GM19452 (cell line): ENCODE measurements around the gene MAT2A.
A peak's percentile ranks its signal among the peaks of the same experiment; 100 is the strongest.
"Not testable (repeated sequence)": the region's sequence is repeated elsewhere in the genome, so short reads cannot be mapped to it uniquely, and the experiment has no call there.

Experiments used
- ATAC-seq: cut with Tn5 transposase; IDR thresholded peaks from one replicate; pipeline ENCODE4 v1.9.1; 2021; ENCODE audit not compliant: unreplicated experiment

Gene MAT2A

GRCh38 chr2:85578243-85579180 is 39.5 kb downstream of the MAT2A start:
- ATAC-seq: no peak

GRCh38 chr2:85579266-85579935 is 40.4 kb downstream of the MAT2A start:
- ATAC-seq: no peak

DNA sequence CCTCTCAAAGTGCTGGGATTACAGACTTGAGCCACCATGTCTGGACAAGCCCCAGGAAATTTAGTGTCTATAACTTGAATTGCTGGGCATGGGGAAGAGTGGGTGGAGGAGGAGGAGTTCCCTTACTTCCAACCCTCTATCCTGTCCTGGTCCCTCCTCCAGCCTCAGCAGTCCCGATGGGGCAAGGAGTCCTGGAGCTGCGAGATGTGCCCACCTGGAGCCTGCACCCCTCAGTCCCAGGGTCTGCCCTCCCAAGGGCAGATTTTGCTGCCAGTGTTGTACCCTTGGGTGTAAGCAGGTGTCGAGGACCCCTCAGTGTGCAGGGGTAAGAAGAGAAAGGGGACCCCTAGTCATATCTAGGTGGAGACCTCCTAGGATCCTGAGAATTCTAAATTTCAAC is 41.2 kb downstream of the MAT2A start:
- no peak for ATAC-seq

DNA sequence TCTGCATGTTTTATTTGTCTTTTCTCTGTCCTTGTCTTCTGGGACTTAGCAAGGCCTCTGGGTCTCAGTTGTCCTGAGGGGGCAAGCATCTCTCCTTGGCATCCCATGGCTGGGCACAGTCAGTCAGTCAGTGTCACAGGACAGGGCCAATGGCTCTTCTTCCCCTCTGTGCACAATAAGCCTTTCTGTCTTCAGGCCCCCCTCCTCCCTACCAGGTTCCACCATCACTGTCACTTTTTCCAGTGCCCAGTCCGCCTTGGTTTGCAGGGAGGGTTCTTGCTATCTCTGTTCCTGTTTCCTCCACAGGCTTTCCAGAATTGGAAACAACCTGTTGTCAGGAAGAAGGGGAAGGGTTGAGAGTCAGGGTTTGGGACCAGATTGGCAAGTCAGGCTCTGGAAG is 43.5 kb downstream of the MAT2A start:
- no peak for ATAC-seq

- ATAC-seq: no peak
Measured at GRCh38 chr2:85583667-85584353, 44.8 kb downstream of the MAT2A start.

- ATAC-seq: peak; percentile 61
Measured at GRCh38 chr2:85584354-85584856, 45.4 kb downstream of the MAT2A start, which contains the start of gene VAMP5. Gene VAMP5 (plus strand): TSS chr2:85584431. CDS start chr2:85584491, 60 bp downstream.

GRCh38 chr2:85584857-85585780 is 46.2 kb downstream of the MAT2A start:
- ATAC-seq: peak; percentile 45

GRCh38 chr2:85585781-85586105 is 46.8 kb downstream of the MAT2A start:
- ATAC-seq: no peak

GRCh38 chr2:85588236-85588635 is 49.3 kb downstream of the MAT2A start:
- ATAC-seq: no peak

GRCh38 chr2:85588645-85589044 is 49.7 kb downstream of the MAT2A start:
- ATAC-seq: no peak

DNA sequence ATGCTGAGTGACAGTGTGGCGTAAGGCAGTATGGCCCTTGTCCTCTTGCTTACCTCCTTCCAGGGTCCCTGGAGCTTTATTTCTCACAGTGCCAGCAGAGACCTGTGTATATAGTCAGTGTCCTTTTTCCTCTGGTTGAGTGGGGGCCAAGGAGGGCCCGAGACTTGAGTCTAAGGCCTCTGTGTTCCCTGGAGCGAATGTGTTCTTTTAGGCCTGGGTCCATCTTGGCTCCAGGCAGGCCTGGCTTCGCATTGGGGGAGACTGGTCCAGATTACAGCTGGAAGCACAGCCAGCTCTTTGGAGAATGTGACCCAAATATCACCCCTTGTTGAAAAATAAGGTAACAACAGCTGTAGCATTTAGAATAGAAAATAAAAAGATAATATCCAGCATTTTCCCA is 50.2 kb downstream of the MAT2A start:
- ATAC-seq: no peak

- ATAC-seq: no peak
Measured at GRCh38 chr2:85589982-85590791, 51.2 kb downstream of the MAT2A start.

- no peak for ATAC-seq
Measured at GRCh38 chr2:85590950-85591349, 52.0 kb downstream of the MAT2A start.

GRCh38 chr2:85591563-85591962 is 52.6 kb downstream of the MAT2A start:
- ATAC-seq: no peak

GRCh38 chr2:85592299-85592698 is 53.3 kb downstream of the MAT2A start:
- not testable (repeated sequence) for ATAC-seq

- ATAC-seq: no peak
Measured at GRCh38 chr2:85593023-85593422, 54.1 kb downstream of the MAT2A start.
